Stimulated activated effector memory CD8-positive, alpha-beta T cell treated with anti-CD3 and anti-CD28 coated beads, Interleukin-12 subunit alpha, Interleukin-12 subunit beta, amount 100 ng/mL, for 72 hours (primary cell): ENCODE data around the gene XPNPEP1.
A peak's percentile ranks its signal among the peaks of the same experiment; 100 is the strongest.

Experiments used
- ATAC-seq: fragments of 150-1000 bp; cut with Tn5 transposase; 2 replicates; pipeline ENCODE4 v1.10.0; 2021
- DNase-seq, 2 donors: peaks; one replicate each; pipeline ENCODE4 v3.0.0; 2021 to 2022; ENCODE audit warnings: low spot score in 2 of 2
- H3K27ac Mint-ChIP-seq: one replicate; pipeline ENCODE4 v1.8.0; 2022; ENCODE audit warnings: mild to moderate bottlenecking, mixed read lengths
- H3K36me3 Mint-ChIP-seq: one replicate; pipeline ENCODE4 v1.8.0; 2022; ENCODE audit warnings: mild to moderate bottlenecking, mixed read lengths
- H3K4me1 Mint-ChIP-seq: one replicate; pipeline ENCODE4 v1.8.0; 2022; ENCODE audit warnings: mixed read lengths
- H3K4me3 Mint-ChIP-seq: one replicate; pipeline ENCODE4 v1.8.0; 2022; ENCODE audit warnings: mild to moderate bottlenecking, mixed read lengths
- H3K9me3 Mint-ChIP-seq: one replicate; pipeline ENCODE4 v1.8.0; 2022; ENCODE audit warnings: mixed read lengths

Gene XPNPEP1

GRCh38 chr10:109934958-109935793 is 11.9 kb upstream of the XPNPEP1 start:
- DNase-seq (peak in 1 of 2 donors; percentile 64), ATAC-seq (peak; percentile 70)
- no peaks in the 10 kb centered on the region for H3K36me3 Mint-ChIP-seq
- H3K9me3 Mint-ChIP-seq = no peaks in the 10 kb centered on the region
- H3K4me3 Mint-ChIP-seq = peak overlapping the region; percentile 59
- peaks cover 35% of the 10 kb centered on the region for H3K4me1 Mint-ChIP-seq
- H3K27ac Mint-ChIP-seq = peak overlapping the region; percentile 85

DNA sequence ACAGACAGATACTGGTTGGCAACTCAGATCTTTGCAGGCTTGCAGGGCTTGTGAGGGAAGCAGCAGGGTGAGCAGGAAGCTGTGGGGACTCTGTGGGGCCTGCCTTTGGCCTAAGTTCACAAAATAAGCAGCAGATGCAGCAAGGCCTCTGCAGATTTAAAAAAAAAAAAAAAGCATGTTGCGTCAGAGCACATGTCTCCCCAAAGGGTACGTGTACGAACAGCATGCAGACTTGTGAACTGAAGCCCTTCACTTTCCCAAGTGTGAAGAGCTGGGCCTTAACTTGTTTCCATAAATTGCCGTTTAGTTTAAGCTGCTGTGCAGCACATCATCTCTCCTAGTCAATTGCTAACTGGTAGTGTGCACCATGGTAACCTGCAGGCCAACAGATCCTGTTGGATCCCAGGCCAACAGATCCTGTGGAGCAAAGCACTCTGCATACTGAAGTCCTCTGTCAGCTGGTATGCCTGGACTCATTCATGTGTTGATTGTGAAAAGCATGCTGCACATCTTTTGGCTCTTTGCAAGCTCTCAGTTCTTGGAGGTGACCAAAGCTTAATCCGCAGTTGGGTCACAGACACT is 10.8 kb upstream of the XPNPEP1 start:
- H3K4me3 Mint-ChIP-seq = peak overlapping the region; percentile 59
- DNase-seq (peak in 1 of 2 donors; percentile 61), ATAC-seq (peak; percentile 83)
- peak overlapping the region; percentile 45 for H3K27ac Mint-ChIP-seq
- H3K36me3 Mint-ChIP-seq = no peaks in the 10 kb centered on the region
- peaks cover 35% of the 10 kb centered on the region for H3K4me1 Mint-ChIP-seq
- no peaks in the 10 kb centered on the region for H3K9me3 Mint-ChIP-seq

DNA sequence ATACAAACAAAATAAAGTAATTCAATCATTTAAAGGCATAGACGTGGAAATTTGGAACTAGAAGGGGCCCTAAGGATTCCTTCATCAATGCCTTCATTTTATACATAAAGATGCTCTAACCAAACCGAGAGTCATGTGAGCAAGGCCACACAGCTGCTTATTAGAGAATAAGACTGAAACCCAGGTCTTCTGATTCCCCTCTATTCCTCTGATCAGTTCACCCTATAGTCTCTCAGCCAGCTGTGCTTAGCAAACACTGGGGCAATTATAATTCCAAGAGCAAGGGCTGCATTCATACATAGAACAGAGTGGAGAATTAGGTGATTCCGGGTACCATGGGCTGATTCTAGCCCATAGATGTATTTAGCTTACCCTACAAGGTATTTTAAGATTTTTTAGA is 9.7 kb upstream of the XPNPEP1 start:
- peaks cover 35% of the 10 kb centered on the region for H3K4me1 Mint-ChIP-seq
- H3K27ac Mint-ChIP-seq = no peak overlapping the region

DNA sequence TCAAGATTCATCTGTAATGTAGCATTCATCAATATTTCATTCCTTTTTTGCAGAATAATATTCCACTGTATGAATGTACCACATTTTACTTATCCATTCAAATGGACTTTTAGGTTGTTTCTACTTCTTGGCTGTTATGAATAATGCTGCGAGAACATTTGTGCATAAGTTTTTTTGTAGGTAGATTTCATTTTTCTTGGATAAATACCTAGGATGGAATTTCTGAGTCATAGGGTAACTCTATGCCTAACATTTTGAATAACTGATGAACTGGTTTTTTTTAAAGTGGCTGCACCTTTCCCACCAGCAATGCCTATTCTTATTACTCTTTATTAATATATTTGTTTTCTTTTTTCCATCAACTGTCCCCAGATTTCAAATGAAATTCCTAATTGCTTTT is 9.1 kb upstream of the XPNPEP1 start:
- no peak overlapping the region for H3K27ac Mint-ChIP-seq
- DNase-seq (no peak), ATAC-seq (no peak)
- no peak overlapping the region for H3K4me3 Mint-ChIP-seq
- no peaks in the 10 kb centered on the region for H3K9me3 Mint-ChIP-seq
- no peaks in the 10 kb centered on the region for H3K36me3 Mint-ChIP-seq
- peaks cover 34% of the 10 kb centered on the region for H3K4me1 Mint-ChIP-seq

More for the DNA sequence above, 9.7 kb upstream of the XPNPEP1 start:
- no peaks in the 10 kb centered on the region for H3K36me3 Mint-ChIP-seq
- DNase-seq (no peak), ATAC-seq (no peak)
- H3K9me3 Mint-ChIP-seq = no peaks in the 10 kb centered on the region
- no peak overlapping the region for H3K4me3 Mint-ChIP-seq

DNA sequence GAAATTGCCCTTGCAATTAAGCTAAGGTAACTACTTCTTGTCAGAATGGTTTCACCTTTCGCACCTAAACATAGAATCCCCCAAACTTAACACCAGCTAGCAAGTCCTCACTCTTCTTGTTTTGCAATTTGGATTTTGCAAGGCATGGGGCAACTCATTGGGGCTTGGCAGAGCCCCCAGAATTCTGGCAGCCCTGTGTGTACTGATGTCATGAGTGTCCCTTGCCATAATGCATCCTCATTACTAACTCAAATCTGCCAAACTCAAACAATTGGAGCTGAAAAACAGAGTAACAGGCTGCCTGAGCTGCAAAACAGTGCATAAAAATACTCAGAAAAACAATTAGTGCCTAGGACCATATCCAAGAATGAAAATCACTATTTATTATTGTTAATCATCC is 7.9 kb upstream of the XPNPEP1 start:
- Mint-ChIP-seq H3K36me3 (no peaks in the 10 kb centered on the region), H3K27ac (no peak overlapping the region), H3K9me3 (no peaks in the 10 kb centered on the region), H3K4me1 (peaks cover 26% of the 10 kb centered on the region), H3K4me3 (no peak overlapping the region)
- ATAC-seq (no peak), DNase-seq (no peak)

GRCh38 chr10:109929501-109930219 is 6.3 kb upstream of the XPNPEP1 start:
- no peak for ATAC-seq
- H3K36me3 Mint-ChIP-seq = no peaks in the 10 kb centered on the region

GRCh38 chr10:109928475-109928891 is 5.2 kb upstream of the XPNPEP1 start:
- Mint-ChIP-seq H3K36me3 (peaks cover 7% of the 10 kb centered on the region), H3K9me3 (no peaks in the 10 kb centered on the region)

More at GRCh38 chr10:109929501-109930219, 6.3 kb upstream of the XPNPEP1 start:
- H3K27ac Mint-ChIP-seq = no peak overlapping the region
- H3K9me3 Mint-ChIP-seq = no peaks in the 10 kb centered on the region
- H3K4me1 Mint-ChIP-seq = peaks cover 14% of the 10 kb centered on the region
- DNase-seq = no peak
- no peak overlapping the region for H3K4me3 Mint-ChIP-seq

DNA sequence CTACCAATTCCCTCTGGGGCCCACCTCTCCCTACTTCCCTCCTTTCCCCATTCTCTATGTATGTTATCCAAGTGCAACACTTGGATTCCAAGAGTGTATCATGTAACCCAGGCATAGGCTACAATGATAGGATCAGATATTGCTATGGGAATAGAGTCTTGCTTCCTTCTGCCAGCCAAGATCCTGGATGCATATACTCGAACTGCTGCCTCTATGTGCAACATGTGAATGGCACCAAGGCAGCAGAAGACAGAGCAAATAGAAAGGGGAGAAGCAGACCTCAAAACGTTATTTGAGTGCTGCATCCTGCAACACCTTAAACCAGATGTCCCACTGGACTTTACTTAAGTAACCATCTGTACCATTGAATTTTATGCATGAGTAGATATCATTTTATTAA is 3.5 kb upstream of the XPNPEP1 start:
- DNase-seq = no peak
- Mint-ChIP-seq H3K27ac (no peak overlapping the region), H3K9me3 (no peaks in the 10 kb centered on the region), H3K4me3 (no peak overlapping the region), H3K4me1 (peaks cover 22% of the 10 kb centered on the region), H3K36me3 (peaks cover 7% of the 10 kb centered on the region)
- no peak for ATAC-seq

More at GRCh38 chr10:109928475-109928891, 5.2 kb upstream of the XPNPEP1 start:
- Mint-ChIP-seq H3K27ac (no peak overlapping the region), H3K4me3 (no peak overlapping the region), H3K4me1 (peaks cover 13% of the 10 kb centered on the region)
- DNase-seq (no peak), ATAC-seq (no peak)

DNA sequence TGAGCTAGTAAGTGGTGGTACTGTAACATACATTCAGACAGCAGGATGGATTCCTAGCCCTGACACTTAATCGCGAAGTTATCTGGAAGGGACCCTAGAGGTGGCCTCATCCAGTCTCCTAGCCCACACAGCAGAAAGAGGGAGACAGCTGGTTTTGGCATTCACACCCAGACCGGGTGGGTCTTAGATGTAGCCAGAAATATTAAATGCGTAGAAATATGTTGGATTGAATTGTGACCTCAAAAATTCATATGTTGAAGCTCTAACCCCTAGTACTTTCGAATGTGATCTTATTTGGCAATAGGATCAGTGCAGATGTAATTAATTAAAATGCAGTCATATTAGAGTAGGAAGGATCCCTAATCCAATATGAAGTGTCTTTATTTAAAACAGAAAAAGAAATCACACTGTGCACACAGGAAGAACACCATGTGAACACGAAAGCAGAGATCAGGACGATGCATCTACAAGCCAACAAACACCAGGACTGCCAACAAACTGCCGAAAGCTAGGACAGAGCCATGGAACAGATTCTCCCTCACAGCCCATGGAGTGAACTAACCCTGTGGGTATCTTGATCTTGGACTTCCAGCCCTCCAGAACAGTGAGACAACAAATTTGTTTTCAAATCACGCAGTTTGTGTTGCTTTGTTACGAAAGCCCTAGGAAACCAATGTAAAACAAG is 2.9 kb upstream of the XPNPEP1 start:
- no peak overlapping the region for H3K4me3 Mint-ChIP-seq
- H3K27ac Mint-ChIP-seq = no peak overlapping the region
- DNase-seq = no peak

DNA sequence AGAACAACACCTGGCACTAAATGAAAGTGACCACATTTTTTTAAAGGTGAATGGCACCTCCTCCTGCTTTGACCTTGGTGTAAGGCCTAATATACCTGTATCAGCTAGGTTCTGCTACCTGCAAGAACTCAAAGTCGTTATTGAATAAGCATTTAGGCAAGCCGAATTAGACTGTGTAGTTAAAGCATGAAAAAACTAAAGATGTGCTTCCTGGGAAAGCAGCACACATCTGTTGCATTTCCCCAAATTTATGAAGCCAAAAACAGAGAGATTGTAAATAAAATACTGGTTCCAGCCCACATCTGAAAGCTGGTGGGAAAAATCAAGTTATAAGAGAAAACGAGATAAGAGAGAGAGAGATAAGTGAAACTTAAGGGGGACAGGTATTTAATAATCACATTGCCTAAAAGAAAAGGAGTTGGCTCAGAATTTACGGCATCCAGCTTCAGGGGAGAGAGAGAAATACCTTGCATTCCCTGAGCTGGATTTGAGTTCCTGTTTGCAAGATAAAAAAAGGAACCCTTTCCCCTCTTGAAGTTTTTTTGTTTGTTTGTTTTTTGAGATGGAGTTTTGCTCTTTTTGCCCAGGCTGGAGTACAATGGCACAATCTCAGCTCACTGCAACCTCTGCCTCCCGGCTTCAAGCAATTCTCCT is 1.8 kb upstream of the XPNPEP1 start:
- ATAC-seq (no peak), DNase-seq (no peak)
- Mint-ChIP-seq H3K36me3 (peaks cover 7% of the 10 kb centered on the region), H3K9me3 (no peaks in the 10 kb centered on the region), H3K27ac (no peak overlapping the region), H3K4me3 (peak overlapping the region; percentile 87), H3K4me1 (peaks cover 40% of the 10 kb centered on the region)

More for the DNA sequence above, 2.9 kb upstream of the XPNPEP1 start:
- no peak for ATAC-seq
- Mint-ChIP-seq H3K36me3 (peaks cover 7% of the 10 kb centered on the region), H3K4me1 (peaks cover 28% of the 10 kb centered on the region), H3K9me3 (no peaks in the 10 kb centered on the region)

GRCh38 chr10:109924087-109924486 is 776 bp upstream of the XPNPEP1 start:
- Mint-ChIP-seq H3K4me3 (peak overlapping the region; percentile 87), H3K4me1 (peaks cover 50% of the 10 kb centered on the region), H3K9me3 (no peaks in the 10 kb centered on the region), H3K36me3 (peaks cover 7% of the 10 kb centered on the region), H3K27ac (peak overlapping the region; percentile 95)
- ATAC-seq = no peak
- no peak for DNase-seq

- Mint-ChIP-seq H3K4me3 (peak overlapping the region; percentile 87), H3K27ac (peak overlapping the region; percentile 95), H3K4me1 (peaks cover 60% of the 10 kb centered on the region), H3K9me3 (no peaks in the 10 kb centered on the region), H3K36me3 (peaks cover 7% of the 10 kb centered on the region)
- no peak for ATAC-seq
- no peak for DNase-seq
These were observed 844 bp downstream of the XPNPEP1 start for GRCh38 chr10:109922358-109922975.

- no peak for DNase-seq
- Mint-ChIP-seq H3K4me3 (peak overlapping the region; percentile 0), H3K36me3 (peaks cover 20% of the 10 kb centered on the region), H3K4me1 (peaks cover 75% of the 10 kb centered on the region), H3K27ac (no peak overlapping the region), H3K9me3 (no peaks in the 10 kb centered on the region)
- peak; percentile 43 for ATAC-seq
These were observed 3.3 kb downstream of the XPNPEP1 start for GRCh38 chr10:109920016-109920415.

GRCh38 chr10:109919220-109919619 is 4.1 kb downstream of the XPNPEP1 start:
- peaks cover 75% of the 10 kb centered on the region for H3K4me1 Mint-ChIP-seq
- peak overlapping the region; percentile 61 for H3K27ac Mint-ChIP-seq
- H3K4me3 Mint-ChIP-seq = peak overlapping the region; percentile 0
- no peaks in the 10 kb centered on the region for H3K9me3 Mint-ChIP-seq
- DNase-seq = no peak
- H3K36me3 Mint-ChIP-seq = peaks cover 28% of the 10 kb centered on the region
- peak; percentile 58 for ATAC-seq
